ENCODE results near the gene POU2AF3.

POU2AF3 gene

GRCh38 chr11:111329306-111330204 is 31.2 kb downstream of the POU2AF3 start:
- H3K4me3 ChIP-seq (ENCODE audit: low read depth, low read length) = no peak overlapping the region
- no peak for TF ChIP-seq CTCF (IDR thresholded peaks at IDR 0.05; ENCODE audit: borderline replicate concordance, insufficient read depth, low read depth, low read length)

GRCh38 chr11:111330234-111330893 is 32.0 kb downstream of the POU2AF3 start:
- no peak for TF ChIP-seq CTCF (IDR thresholded peaks at IDR 0.05; ENCODE audit: borderline replicate concordance, insufficient read depth, low read depth, low read length)
- H3K4me3 ChIP-seq (ENCODE audit: low read depth, low read length) = no peak overlapping the region

GRCh38 chr11:111331711-111332479 is 33.5 kb downstream of the POU2AF3 start:
- no peak for TF ChIP-seq CTCF (IDR thresholded peaks at IDR 0.05; ENCODE audit: borderline replicate concordance, insufficient read depth, low read depth, low read length)

GRCh38 chr11:111334532-111335502 is 36.5 kb downstream of the POU2AF3 start:
- no peak for TF ChIP-seq CTCF (IDR thresholded peaks at IDR 0.05; ENCODE audit: borderline replicate concordance, insufficient read depth, low read depth, low read length)
- H3K4me3 ChIP-seq (ENCODE audit: low read depth, low read length) = no peak overlapping the region

More at GRCh38 chr11:111331711-111332479, 33.5 kb downstream of the POU2AF3 start:
- no peak overlapping the region for H3K4me3 ChIP-seq (ENCODE audit: low read depth, low read length)

GRCh38 chr11:111335549-111335948 is 37.2 kb downstream of the POU2AF3 start:
- no peak for TF ChIP-seq CTCF (IDR thresholded peaks at IDR 0.05; ENCODE audit: borderline replicate concordance, insufficient read depth, low read depth, low read length)
- H3K4me3 ChIP-seq (ENCODE audit: low read depth, low read length) = no peak overlapping the region

GRCh38 chr11:111336062-111336461 is 37.7 kb downstream of the POU2AF3 start:
- no peak overlapping the region for H3K4me3 ChIP-seq (ENCODE audit: low read depth, low read length)
- no peak for TF ChIP-seq CTCF (IDR thresholded peaks at IDR 0.05; ENCODE audit: borderline replicate concordance, insufficient read depth, low read depth, low read length)

Measured in GM12875 (cell line).